C4-2B (cell line): ENCODE data around the gene GAS7.

ENCODE experiments used
- H3K27ac ChIP-seq: fragments of 450-650 bp; 2 replicates; pipeline ENCODE4 v1.5.1; 2017
- CTCF ChIP-seq: fragments of 450-650 bp; conservative IDR thresholded peaks from 2 replicates; pipeline ENCODE4 v1.5.1; 2017; ENCODE audit warnings: mild to moderate bottlenecking
- ZFX ChIP-seq: fragments of 450-650 bp; IDR thresholded peaks from 2 replicates; pipeline ENCODE4 v1.6.1; 2017

GAS7 gene

DNA sequence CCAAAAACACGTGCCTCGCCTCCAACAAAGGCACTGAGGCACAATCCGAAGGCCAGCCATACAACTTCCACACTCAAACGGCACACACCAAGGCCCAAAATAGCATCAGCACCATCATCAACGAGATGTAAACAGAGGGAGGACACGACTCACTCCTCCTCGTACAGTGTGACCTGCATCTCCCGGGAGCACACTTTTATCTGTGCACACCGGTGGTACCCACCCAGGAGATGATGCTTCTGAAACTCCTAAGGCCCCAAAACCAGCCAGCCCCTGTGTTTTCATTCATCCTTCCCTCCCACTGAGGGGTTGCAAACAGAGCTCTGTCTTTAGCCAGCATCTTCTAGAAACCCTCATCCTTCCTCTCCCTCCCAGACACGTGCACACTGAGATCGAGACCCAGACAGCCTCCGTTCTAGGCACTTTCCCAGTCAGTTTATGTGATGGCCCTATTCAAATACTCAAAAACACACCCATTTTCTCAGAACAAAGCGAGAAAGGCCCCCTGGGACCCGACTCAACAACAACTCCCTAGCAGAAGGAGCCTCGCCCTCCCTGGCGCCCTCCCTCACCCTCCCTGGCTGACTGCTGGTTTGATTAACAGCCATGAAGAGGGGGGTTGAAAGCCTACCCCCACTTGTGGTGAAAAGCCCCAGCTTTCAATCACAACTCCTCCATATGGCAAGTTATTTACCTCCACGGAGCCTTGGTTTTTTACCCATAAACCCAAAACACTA, 76.3 kb downstream of the GAS7 start:
- H3K27ac ChIP-seq = no peak overlapping the region
- no peak for TF ChIP-seq CTCF
- no peak for TF ChIP-seq ZFX

DNA sequence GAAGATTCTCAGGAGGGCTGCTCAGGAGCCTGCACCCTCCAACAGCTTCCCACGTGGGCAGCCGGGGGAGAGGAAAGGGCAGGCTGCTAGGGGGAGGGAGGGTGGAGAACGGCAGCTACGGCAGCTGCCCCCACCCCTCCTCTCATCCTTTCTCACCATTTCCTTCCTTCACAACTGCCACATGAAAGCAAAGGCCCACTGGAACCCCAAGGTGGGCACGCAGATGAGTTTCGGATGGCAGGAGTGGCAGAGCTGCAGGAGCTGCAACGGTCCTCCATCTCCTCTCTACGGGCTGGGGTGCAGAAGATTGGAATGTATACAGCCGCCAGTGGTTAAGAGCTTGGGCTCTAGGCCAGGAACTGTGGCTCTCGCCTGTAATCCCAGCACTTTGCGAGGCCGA, 77.7 kb downstream of the GAS7 start:
- TF ChIP-seq ZFX (no peak), CTCF (no peak)
- H3K27ac ChIP-seq = no peak overlapping the region

DNA sequence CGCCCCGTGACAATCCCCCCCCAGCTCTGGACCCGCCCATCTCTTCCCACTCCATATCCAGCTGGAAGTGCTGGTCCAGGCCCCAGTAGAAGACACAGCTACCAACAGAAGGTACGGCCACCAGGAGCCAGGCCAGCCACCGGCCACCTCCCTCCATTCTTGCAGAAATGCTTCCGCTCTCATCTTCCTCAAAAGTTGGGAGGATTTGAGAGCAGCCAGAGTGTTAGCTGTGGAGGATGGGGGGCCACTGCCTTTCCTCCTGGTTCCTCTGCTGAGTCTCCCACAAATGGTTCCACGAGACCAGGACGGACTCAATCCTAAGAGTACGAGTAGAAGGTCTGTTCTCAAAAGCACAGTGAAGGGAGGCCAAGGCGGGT, 78.3 kb downstream of the GAS7 start:
- TF ChIP-seq ZFX (no peak), CTCF (no peak)

DNA sequence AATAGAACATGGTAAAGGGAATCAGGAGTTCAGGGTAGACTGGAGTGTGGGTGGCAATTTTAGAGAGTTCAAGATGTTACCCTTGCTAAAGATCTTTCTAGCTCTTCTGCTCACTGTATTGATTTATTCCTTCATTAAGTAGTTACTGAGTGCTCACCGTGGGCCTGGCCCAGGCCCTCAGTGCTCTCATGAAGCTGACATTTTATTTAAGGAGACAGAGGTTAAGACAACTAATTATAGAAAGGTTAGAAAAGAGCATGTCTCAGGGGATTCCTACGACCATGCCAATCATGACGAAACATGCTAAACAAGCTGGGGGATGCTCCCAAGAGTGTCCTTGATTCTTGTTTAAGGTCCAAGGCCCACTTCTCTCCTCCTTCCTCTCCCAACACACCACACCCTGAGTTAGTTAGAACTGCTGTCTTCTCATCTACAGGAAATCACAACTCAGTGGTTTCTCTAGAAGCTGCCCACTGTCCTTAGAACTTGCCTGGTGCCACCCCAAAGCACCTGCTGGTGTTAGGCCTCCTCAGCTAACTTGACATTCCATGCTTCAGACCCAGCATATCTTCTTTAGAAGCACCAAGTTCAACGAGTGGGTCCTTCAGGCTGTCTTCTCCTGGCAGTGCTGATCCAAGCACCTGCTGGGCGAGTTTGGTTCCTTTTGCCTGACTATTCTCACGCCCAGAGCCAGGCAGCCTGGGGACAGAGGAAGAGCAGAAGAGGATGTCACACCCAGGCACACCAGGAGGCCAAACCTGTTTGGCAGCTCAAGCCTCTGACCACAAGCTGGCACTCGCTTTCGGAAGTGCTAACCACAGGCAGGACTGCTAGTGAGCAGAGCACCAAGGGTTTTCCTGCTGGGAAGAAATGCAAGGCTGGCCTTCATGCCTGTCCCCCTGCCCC, 79.0 kb downstream of the GAS7 start:
- no peak overlapping the region for H3K27ac ChIP-seq
- TF ChIP-seq CTCF (no peak), ZFX (no peak)

More for the DNA sequence above, 78.3 kb downstream of the GAS7 start:
- H3K27ac ChIP-seq = no peak overlapping the region

GRCh38 chr17:10118788-10119130, 79.6 kb downstream of the GAS7 start:
- TF ChIP-seq CTCF (no peak), ZFX (no peak)
- no peak overlapping the region for H3K27ac ChIP-seq

GRCh38 chr17:10117581-10118001, 80.8 kb downstream of the GAS7 start:
- TF ChIP-seq CTCF (no peak), ZFX (no peak)
- H3K27ac ChIP-seq = no peak overlapping the region

DNA sequence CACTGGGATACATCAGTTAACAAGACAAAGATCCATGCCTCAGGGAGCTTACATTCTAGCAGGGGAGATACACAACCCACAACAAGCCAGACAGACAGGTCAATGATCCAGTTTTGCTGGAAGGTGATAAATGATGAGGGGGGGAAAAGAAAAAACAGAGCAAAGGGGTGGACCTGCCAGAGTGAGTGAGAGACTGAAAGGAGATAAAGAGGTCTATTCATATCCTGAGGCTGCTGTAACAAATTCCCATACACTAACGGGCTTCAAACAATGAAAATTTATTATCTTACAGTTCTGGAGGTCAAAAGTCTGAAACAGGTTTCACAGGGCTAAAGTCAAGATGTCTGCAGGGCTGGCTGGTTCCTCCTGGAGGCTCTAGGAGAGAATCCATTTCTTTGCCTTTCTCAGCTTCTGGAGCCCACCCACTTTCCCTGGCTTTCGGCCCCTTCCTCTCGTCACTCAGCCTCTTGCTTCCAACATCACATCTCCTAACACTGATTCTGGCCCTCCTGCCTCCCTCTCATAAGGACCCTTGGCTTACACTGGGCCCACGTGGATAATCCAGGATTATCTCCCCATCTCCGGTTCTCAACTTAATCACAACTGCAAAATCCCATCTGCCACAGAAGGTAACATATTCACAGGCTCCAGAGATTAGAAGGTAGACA, 81.5 kb downstream of the GAS7 start:
- TF ChIP-seq ZFX (no peak), CTCF (no peak)

More for the DNA sequence above, 81.5 kb downstream of the GAS7 start:
- H3K27ac ChIP-seq = no peak overlapping the region
